SK-N-SH treated with all-trans-retinoic acid at 6 μM for 48 hours (cell line): ENCODE data around the gene ST8SIA1.

Source experiments
- ATAC-seq: fragments of 200-7000 bp; cut with Tn5 transposase; 3 replicates; pipeline ENCODE4 v1.9.1; 2020; ENCODE audit warnings: mild to moderate bottlenecking, moderate library complexity
- BACH2 ChIP-seq: fragments of 250-450 bp; sonication (Bioruptor Pico); IDR thresholded peaks from 2 replicates; pipeline ENCODE4 v1.9.0; 2021; ENCODE audit warnings: mild to moderate bottlenecking, borderline replicate concordance
- CREB5 ChIP-seq: fragments of 250-450 bp; sonication (Bioruptor Pico); IDR thresholded peaks from 2 replicates; pipeline ENCODE4 v1.5.1; 2020; ENCODE audit warnings: low read depth, mild to moderate bottlenecking, moderate library complexity
- CSDC2 ChIP-seq: fragments of 250-450 bp; sonication (Bioruptor Pico); IDR thresholded peaks from 2 replicates; pipeline ENCODE4 v1.5.0; 2020; ENCODE audit warnings: mild to moderate bottlenecking, moderate library complexity
- CSRNP3 ChIP-seq: fragments of 250-450 bp; sonication (Bioruptor Pico); IDR thresholded peaks from 2 replicates; pipeline ENCODE4 v1.5.1; 2021; ENCODE audit warnings: mild to moderate bottlenecking, moderate library complexity
- ESRRG ChIP-seq: fragments of 250-450 bp; sonication (Bioruptor Pico); IDR thresholded peaks from 2 replicates; pipeline ENCODE4 v1.6.1; 2021; ENCODE audit warnings: mild to moderate bottlenecking
- GLIS3 ChIP-seq: fragments of 250-450 bp; sonication (Bioruptor Pico); IDR thresholded peaks from 2 replicates; pipeline ENCODE4 v1.5.0; 2020; ENCODE audit warnings: mild to moderate bottlenecking, moderate library complexity
- ISL1 ChIP-seq: fragments of 250-450 bp; sonication (Bioruptor Pico); IDR thresholded peaks from 2 replicates; pipeline ENCODE4 v2.1.2; 2022; ENCODE audit warnings: mild to moderate bottlenecking, moderate library complexity
- OSR1 ChIP-seq: fragments of 250-450 bp; sonication (Bioruptor Pico); IDR thresholded peaks from 2 replicates; pipeline ENCODE4 v1.8.0; 2022; ENCODE audit warnings: moderate library complexity, mild to moderate bottlenecking, inconsistent platforms
- PPARA ChIP-seq: fragments of 250-450 bp; sonication (Bioruptor Pico); IDR thresholded peaks from 2 replicates; pipeline ENCODE4 v1.5.0; 2020; ENCODE audit warnings: mild to moderate bottlenecking, borderline replicate concordance
- RARB ChIP-seq: fragments of 250-450 bp; sonication (Bioruptor Pico); IDR thresholded peaks from 2 replicates; pipeline ENCODE4 v1.8.0; 2021; ENCODE audit warnings: mild to moderate bottlenecking, moderate library complexity
- SNAI2 ChIP-seq: fragments of 250-450 bp; sonication (Bioruptor Pico); IDR thresholded peaks from 2 replicates; pipeline ENCODE4 v1.5.0; 2020; ENCODE audit warnings: mild to moderate bottlenecking, moderate library complexity
- TSHZ2 ChIP-seq: fragments of 250-450 bp; sonication (Bioruptor Pico); IDR thresholded peaks from 2 replicates; pipeline ENCODE4 v1.5.0; 2020; ENCODE audit warnings: mild to moderate bottlenecking, moderate library complexity
- ZC3H10 ChIP-seq: fragments of 250-450 bp; sonication (Bioruptor Pico); IDR thresholded peaks from 2 replicates; pipeline ENCODE4 v1.5.1; 2021; ENCODE audit warnings: mild to moderate bottlenecking, moderate library complexity
- ZFP3 ChIP-seq: fragments of 250-450 bp; sonication (Bioruptor Pico); IDR thresholded peaks from 2 replicates; pipeline ENCODE4 v1.5.0; 2020; ENCODE audit warnings: mild to moderate bottlenecking, moderate library complexity
- ZFP30 ChIP-seq: fragments of 450-650 bp; formaldehyde crosslinking; IDR thresholded peaks from 2 replicates; pipeline ENCODE4 v1.5.0; 2022; ENCODE audit warnings: mild to moderate bottlenecking, moderate library complexity
- ZNF565 ChIP-seq: fragments of 450-650 bp; formaldehyde crosslinking; conservative IDR thresholded peaks from 2 replicates; pipeline ENCODE4 v1.5.0; 2020; ENCODE audit warnings: low read depth, mild to moderate bottlenecking, moderate library complexity
- ZNF70 ChIP-seq: fragments of 450-650 bp; formaldehyde crosslinking; IDR thresholded peaks from 2 replicates; pipeline ENCODE4 v1.5.0; 2020; ENCODE audit warnings: mild to moderate bottlenecking, moderate library complexity
- ZNF8 ChIP-seq: fragments of 450-650 bp; formaldehyde crosslinking; IDR thresholded peaks from 2 replicates; pipeline ENCODE4 v1.5.0; 2020; ENCODE audit warnings: mild to moderate bottlenecking, moderate library complexity
- TF ChIP-seq, protein P1 (sequence below): fragments of 250-450 bp; sonication (Bioruptor Pico); IDR thresholded peaks from 2 replicates; pipeline ENCODE4 v1.8.0; 2021; ENCODE audit warnings: low read depth, mild to moderate bottlenecking, moderate library complexity, borderline replicate concordance
- TF ChIP-seq, protein P2 (sequence below): fragments of 250-450 bp; sonication (Bioruptor Pico); IDR thresholded peaks from 2 replicates; pipeline ENCODE4 v1.8.0; 2020; ENCODE audit warnings: mild to moderate bottlenecking, moderate library complexity, borderline replicate concordance

The ST8SIA1 gene

DNA sequence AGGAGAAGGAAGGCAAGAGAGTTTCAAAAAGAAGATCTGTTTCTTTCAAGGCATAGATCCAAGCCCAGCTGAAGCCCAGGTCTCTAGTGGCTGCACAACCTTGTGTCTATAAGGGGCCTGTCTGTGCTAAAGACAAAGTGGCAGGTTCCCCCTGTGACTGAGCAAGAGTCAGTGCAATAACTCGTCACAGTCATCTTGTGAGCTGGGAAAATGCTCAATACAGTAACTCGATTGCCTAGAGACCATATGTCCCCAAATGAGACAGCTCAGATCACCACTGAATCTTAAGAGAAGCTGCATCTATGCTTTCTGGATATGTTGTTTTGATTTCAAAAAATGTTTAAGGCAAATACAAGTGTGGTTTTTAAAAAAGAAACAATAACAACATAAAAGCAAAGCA, 24.2 kb downstream of the ST8SIA1 start (continued):
- TF ChIP-seq TSHZ2 (CRISPR knock-in tag), result no peak
- no peak for TF ChIP-seq ZNF70 (CRISPR knock-in tag)
- TF ChIP-seq ESRRG (CRISPR knock-in tag), result no peak
- no peak for TF ChIP-seq ZFP3 (CRISPR knock-in tag)

DNA sequence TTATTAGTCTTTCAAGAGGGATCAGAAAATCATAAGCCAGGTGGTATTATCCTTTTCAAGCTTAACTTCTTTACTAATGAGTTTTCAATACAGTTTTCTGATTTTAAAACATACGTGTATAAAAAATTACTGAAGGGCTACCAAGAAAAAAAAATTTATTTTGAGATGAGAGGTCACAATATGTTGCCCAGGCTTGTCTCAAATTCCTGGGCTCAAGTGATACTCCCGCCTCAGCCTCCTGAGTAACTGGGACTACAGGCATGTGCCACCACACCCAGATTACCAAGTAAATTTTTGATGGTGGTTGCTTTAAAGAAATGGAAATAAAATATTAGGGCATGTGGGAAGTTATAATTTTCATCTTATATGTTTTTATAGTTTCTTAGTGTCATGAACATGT, 26.7 kb downstream of the ST8SIA1 start:
- no peak for ATAC-seq
- TF ChIP-seq CSRNP3 (CRISPR knock-in tag) (no peak), CREB5 (no peak), RARB (CRISPR knock-in tag) (no peak), ZNF565 (CRISPR knock-in tag) (no peak), ZFP30 (CRISPR knock-in tag) (no peak), PPARA (CRISPR knock-in tag) (no peak), ESRRG (CRISPR knock-in tag) (no peak)

DNA sequence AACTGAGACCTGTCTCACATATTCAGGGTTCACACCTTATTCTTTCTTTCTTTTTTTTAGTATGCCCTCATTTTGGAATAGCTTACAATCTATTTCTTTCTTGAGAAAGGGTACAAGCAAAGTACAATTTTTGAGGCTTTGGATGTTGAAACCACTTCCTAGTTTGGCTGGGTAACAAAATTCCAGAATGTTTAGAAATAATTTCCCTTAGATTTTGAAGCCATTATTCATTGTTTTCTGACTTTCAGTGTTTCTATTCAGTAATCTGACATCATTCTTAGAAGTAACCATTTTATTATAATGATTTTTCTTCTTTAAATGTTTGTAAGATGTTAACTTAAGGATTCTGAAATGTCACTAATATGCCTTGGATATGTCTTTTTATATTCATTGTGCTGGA, 28.2 kb downstream of the ST8SIA1 start:
- TF ChIP-seq GLIS3 (CRISPR knock-in tag) (no peak), PPARA (CRISPR knock-in tag) (no peak), ZC3H10 (no peak), RARB (CRISPR knock-in tag) (no peak), CSRNP3 (CRISPR knock-in tag) (no peak), OSR1 (CRISPR knock-in tag) (no peak), ZNF70 (CRISPR knock-in tag) (no peak), CSDC2 (no peak), ISL1 (CRISPR knock-in tag) (no peak), ESRRG (CRISPR knock-in tag) (no peak), ZNF8 (CRISPR knock-in tag) (no peak), ZFP30 (CRISPR knock-in tag) (no peak), ZNF565 (CRISPR knock-in tag) (no peak), BACH2 (CRISPR knock-in tag) (no peak), ZFP3 (CRISPR knock-in tag) (no peak), SNAI2 (CRISPR knock-in tag) (no peak)
- TF ChIP-seq, protein P1, sequence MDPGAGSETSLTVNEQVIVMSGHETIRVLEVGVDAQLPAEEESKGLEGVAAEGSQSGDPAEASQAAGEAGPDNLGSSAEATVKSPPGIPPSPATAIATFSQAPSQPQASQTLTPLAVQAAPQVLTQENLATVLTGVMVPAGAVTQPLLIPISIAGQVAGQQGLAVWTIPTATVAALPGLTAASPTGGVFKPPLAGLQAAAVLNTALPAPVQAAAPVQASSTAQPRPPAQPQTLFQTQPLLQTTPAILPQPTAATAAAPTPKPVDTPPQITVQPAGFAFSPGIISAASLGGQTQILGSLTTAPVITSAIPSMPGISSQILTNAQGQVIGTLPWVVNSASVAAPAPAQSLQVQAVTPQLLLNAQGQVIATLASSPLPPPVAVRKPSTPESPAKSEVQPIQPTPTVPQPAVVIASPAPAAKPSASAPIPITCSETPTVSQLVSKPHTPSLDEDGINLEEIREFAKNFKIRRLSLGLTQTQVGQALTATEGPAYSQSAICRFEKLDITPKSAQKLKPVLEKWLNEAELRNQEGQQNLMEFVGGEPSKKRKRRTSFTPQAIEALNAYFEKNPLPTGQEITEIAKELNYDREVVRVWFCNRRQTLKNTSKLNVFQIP (CRISPR knock-in tag), result no peak
- TF ChIP-seq, protein P2, sequence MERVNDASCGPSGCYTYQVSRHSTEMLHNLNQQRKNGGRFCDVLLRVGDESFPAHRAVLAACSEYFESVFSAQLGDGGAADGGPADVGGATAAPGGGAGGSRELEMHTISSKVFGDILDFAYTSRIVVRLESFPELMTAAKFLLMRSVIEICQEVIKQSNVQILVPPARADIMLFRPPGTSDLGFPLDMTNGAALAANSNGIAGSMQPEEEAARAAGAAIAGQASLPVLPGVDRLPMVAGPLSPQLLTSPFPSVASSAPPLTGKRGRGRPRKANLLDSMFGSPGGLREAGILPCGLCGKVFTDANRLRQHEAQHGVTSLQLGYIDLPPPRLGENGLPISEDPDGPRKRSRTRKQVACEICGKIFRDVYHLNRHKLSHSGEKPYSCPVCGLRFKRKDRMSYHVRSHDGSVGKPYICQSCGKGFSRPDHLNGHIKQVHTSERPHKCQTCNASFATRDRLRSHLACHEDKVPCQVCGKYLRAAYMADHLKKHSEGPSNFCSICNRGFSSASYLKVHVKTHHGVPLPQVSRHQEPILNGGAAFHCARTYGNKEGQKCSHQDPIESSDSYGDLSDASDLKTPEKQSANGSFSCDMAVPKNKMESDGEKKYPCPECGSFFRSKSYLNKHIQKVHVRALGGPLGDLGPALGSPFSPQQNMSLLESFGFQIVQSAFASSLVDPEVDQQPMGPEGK (CRISPR knock-in tag), result no peak
- ATAC-seq, result no peak
